Astrocyte (in vitro differentiated cells and primary cell): ENCODE results near the gene TAS2R39.

Source experiments
- CTCF ChIP-seq: IDR thresholded peaks from 2 replicates; pipeline ENCODE4 v1.5.1; 2011; ENCODE audit warnings: low read depth, mild to moderate bottlenecking, inconsistent platforms, low read length, moderate library complexity; ENCODE audit not compliant: insufficient read depth
- EZH2 ChIP-seq: IDR thresholded peaks from 2 replicates; pipeline ENCODE4 v1.6.1; 2012; ENCODE audit warnings: mild to moderate bottlenecking, low read length, inconsistent platforms; ENCODE audit not compliant: insufficient read depth

- no peak for TF ChIP-seq CTCF
- TF ChIP-seq EZH2: no peak
Observed at GRCh38 chr7:143176128-143176527, 7.1 kb upstream of the TAS2R39 start.
